ENCODE data around the gene SEC24C. TPM values are rescaled to one million over a fixed set of nuclear protein-coding genes. Genes with fewer than 3 reads are reported as not detected.

Gene SEC24C
- polyA plus RNA-seq, 1 experiment = 86.9 TPM

DNA sequence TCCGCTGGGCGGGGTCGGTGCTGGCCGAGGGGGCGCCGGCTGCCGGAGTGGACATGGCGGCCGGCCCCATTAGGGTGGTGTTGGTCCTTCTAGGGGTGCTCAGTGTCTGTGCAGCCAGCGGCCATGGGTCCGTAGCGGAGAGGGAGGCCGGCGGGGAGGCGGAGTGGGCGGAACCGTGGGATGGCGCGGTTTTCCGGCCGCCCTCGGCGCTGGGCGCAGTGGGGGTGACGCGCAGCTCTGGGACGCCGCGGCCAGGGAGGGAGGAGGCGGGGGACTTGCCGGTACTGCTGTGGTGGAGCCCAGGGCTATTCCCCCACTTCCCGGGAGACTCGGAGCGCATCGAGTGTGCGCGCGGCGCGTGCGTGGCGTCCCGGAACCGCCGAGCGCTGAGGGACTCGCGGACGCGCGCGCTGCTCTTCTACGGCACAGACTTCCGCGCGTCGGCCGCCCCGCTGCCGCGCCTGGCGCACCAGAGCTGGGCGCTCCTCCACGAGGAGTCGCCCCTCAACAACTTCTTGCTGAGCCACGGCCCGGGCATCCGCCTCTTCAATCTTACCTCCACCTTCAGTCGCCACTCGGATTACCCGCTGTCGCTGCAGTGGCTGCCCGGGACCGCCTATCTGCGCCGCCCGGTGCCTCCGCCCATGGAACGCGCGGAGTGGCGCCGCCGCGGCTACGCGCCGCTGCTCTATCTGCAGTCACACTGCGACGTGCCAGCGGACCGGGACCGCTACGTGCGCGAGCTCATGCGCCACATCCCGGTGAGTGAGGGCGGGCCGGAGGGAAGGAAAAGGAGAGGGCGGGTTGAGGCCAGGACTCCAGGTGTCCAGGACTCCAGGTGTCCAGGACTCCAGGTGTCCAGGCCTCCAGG, 28.3 kb downstream of the SEC24C start:
- Histone ChIP-seq H3K27ac (ENCODE audit: low read depth, low read length) (peak overlapping the region; percentile 87), H3K9me3 (ENCODE audit: control insufficient read depth, insufficient read depth, low read length) (no peaks in the 10 kb centered on the region; the same call in 1 of the 2 replicates), H3K4me3 (ENCODE audit: low read depth, low read length) (peak overlapping the region; percentile 80), H3K27me3 (ENCODE audit: control insufficient read depth, insufficient read depth, low read length) (no peaks in the 10 kb centered on the region)
- CTCF ChIA-PET = interaction anchor here (1.3 kb wide), 1 partner anchor 168 kb away, joined by 3 read pairs; no protein-coding TSS in a partner anchor
- POLR2A ChIA-PET = interaction anchor here (0.6 to 3.1 kb wide), 6 partner anchors 9 to 309 kb away, joined by 3 to 28 read pairs (median 8); partner anchors contain the start of genes CHCHD1, SEC24C and ZSWIM8
- DNase-seq (ENCODE audit: low read depth, low spot score) = peak; percentile 48
- TF ChIP-seq, protein P1, sequence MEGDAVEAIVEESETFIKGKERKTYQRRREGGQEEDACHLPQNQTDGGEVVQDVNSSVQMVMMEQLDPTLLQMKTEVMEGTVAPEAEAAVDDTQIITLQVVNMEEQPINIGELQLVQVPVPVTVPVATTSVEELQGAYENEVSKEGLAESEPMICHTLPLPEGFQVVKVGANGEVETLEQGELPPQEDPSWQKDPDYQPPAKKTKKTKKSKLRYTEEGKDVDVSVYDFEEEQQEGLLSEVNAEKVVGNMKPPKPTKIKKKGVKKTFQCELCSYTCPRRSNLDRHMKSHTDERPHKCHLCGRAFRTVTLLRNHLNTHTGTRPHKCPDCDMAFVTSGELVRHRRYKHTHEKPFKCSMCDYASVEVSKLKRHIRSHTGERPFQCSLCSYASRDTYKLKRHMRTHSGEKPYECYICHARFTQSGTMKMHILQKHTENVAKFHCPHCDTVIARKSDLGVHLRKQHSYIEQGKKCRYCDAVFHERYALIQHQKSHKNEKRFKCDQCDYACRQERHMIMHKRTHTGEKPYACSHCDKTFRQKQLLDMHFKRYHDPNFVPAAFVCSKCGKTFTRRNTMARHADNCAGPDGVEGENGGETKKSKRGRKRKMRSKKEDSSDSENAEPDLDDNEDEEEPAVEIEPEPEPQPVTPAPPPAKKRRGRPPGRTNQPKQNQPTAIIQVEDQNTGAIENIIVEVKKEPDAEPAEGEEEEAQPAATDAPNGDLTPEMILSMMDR (IDR thresholded peaks at IDR 0.05; ENCODE audit: low read depth, low read length) = no peak

DNA sequence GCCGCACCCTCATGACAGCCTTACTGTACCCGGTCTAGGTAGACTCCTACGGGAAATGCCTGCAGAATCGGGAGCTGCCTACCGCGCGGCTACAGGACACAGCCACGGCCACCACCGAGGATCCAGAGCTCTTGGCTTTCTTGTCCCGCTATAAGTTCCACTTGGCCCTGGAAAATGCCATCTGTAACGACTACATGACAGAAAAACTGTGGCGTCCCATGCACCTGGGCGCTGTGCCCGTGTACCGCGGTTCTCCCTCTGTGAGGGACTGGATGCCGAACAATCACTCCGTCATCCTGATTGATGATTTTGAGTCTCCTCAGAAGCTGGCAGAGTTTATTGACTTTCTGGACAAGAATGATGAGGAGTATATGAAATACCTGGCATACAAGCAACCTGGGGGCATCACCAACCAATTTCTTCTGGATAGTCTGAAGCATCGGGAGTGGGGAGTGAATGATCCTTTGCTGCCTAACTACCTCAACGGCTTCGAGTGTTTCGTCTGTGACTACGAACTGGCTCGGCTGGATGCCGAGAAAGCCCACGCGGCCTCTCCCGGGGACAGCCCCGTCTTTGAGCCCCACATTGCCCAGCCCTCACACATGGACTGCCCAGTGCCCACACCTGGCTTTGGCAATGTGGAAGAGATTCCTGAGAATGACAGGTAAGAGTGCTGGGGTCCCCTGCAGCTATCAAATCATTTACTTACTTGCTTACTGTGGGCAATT, 29.1 kb downstream of the SEC24C start:
- H3K9me3 ChIP-seq (ENCODE audit: control insufficient read depth, insufficient read depth, low read length) = no peaks in the 10 kb centered on the region; the same call in 1 of the 2 replicates
- TF ChIP-seq, protein P1 (IDR thresholded peaks at IDR 0.05; ENCODE audit: low read depth, low read length) = no peak
- POLR2A ChIA-PET = interaction anchor here (1.3 to 3.1 kb wide), 4 partner anchors 8 to 43 kb away, joined by 4 to 28 read pairs (median 12); partner anchors contain the start of genes CHCHD1 and SEC24C
- CTCF ChIA-PET = interaction anchor here (1.3 kb wide), 1 partner anchor 167 kb away, joined by 3 read pairs; no protein-coding TSS in a partner anchor
- peak overlapping the region; percentile 1 for H3K27ac ChIP-seq (ENCODE audit: low read depth, low read length)
- H3K4me3 ChIP-seq (ENCODE audit: low read depth, low read length) = peak overlapping the region; percentile 80
- H3K27me3 ChIP-seq (ENCODE audit: control insufficient read depth, insufficient read depth, low read length) = no peaks in the 10 kb centered on the region
- DNase-seq (ENCODE audit: low read depth, low spot score) = no peak

DNA sequence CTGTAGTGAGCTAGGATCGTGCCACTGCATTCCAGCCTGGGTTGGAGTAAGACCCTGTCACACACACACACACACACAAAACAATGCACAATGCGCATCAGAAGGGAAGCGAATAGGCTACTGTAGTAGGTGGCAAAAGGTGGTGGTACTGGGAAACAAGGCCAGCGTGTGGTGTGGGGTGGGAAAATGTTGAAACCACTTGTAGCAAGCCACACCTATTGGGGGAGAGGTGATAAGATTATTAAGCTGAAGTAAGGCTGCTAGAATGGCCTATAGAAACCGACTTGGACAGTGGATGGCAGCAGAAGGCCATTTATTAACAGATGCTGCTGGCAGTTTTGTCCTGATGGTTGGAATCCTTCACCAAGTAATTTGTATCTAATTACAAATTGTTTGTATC, 30.5 kb downstream of the SEC24C start:
- DNase-seq (ENCODE audit: low read depth, low spot score) = no peak
- POLR2A ChIA-PET = no interaction called here
- H3K27me3 ChIP-seq (ENCODE audit: control insufficient read depth, insufficient read depth, low read length) = no peaks in the 10 kb centered on the region
- no peak overlapping the region for H3K27ac ChIP-seq (ENCODE audit: low read depth, low read length)
- TF ChIP-seq, protein P1 (IDR thresholded peaks at IDR 0.05; ENCODE audit: low read depth, low read length) = no peak
- peak overlapping the region; percentile 80 for H3K4me3 ChIP-seq (ENCODE audit: low read depth, low read length)
- CTCF ChIA-PET = no interaction called here
- H3K9me3 ChIP-seq (ENCODE audit: control insufficient read depth, insufficient read depth, low read length) = no peaks in the 10 kb centered on the region; the same call in 1 of the 2 replicates

DNA sequence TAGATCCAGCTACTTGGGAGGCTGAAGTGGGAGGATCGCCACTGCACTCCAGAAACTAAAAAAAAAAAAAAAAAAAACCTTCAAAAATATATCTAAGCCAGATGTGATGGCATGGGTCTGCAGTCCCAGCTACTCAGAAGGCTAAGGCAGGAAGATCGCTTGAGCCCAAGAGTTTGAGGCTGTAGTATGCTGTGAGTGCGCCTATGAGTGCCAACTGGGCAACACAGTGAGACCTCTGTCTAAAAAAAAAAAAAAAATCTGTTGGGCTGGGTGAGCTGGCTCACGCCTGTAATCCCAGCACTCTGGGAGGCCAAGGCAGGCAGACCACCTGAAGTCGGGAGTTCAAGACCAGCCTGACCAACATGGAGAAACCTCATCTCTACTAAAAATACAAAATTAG, 34.8 kb downstream of the SEC24C start:
- Histone ChIP-seq H3K9me3 (ENCODE audit: control insufficient read depth, insufficient read depth, low read length) (no peaks in the 10 kb centered on the region; the same call in 1 of the 2 replicates), H3K27ac (ENCODE audit: low read depth, low read length) (no peak overlapping the region), H3K27me3 (ENCODE audit: control insufficient read depth, insufficient read depth, low read length) (no peaks in the 10 kb centered on the region), H3K4me3 (ENCODE audit: low read depth, low read length) (no peak overlapping the region)
- TF ChIP-seq, protein P1 (IDR thresholded peaks at IDR 0.05; ENCODE audit: low read depth, low read length) = no peak
- POLR2A ChIA-PET = no interaction called here
- DNase-seq (ENCODE audit: low read depth, low spot score) = no peak
- CTCF ChIA-PET = no interaction called here
